ENCODE data around the gene KRTAP5-9. TPM values are rescaled to one million over a fixed set of nuclear protein-coding genes. Genes with fewer than 3 reads are reported as not detected.
"Not testable (repeated sequence)": the region's sequence is repeated elsewhere in the genome, so short reads cannot be mapped to it uniquely, and the experiment has no call there.

Gene KRTAP5-9
- total and polyA plus RNA-seq, 10 donors, result 0.29 to 1.1 (median 0.51) TPM; not detected in 3

DNA sequence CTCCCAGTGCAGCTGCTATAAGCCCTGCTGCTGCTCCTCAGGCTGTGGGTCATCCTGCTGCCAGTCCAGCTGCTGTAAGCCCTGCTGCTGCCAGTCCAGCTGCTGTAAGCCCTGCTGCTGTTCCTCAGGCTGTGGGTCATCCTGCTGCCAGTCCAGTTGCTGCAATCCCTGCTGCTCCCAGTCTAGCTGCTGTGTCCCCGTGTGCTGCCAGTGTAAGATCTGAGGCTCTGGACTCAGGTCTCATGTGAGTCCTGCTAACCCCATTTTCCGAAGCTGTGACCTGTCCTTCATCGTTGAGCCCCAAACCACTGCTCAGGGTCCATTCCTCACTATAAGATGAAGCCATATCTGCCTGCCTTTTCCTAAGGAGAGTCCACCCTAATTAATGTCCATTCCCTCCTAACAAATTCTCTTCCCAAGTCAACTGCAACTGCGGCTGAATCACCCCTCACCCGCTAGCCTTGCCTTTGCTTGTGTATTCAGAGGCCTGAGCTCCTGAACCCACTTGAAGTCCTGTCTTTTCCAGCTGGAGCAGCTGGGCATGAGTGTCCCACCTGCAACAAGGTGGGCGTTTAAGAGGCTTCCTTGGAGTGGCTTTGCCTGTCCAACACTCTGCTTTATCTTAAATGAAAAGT lies 20.5 kb upstream of the KRTAP5-9 start:
- no peak for TF ChIP-seq POLR2AphosphoS5 (IDR thresholded peaks at IDR 0.05)
- TF ChIP-seq, protein P1, sequence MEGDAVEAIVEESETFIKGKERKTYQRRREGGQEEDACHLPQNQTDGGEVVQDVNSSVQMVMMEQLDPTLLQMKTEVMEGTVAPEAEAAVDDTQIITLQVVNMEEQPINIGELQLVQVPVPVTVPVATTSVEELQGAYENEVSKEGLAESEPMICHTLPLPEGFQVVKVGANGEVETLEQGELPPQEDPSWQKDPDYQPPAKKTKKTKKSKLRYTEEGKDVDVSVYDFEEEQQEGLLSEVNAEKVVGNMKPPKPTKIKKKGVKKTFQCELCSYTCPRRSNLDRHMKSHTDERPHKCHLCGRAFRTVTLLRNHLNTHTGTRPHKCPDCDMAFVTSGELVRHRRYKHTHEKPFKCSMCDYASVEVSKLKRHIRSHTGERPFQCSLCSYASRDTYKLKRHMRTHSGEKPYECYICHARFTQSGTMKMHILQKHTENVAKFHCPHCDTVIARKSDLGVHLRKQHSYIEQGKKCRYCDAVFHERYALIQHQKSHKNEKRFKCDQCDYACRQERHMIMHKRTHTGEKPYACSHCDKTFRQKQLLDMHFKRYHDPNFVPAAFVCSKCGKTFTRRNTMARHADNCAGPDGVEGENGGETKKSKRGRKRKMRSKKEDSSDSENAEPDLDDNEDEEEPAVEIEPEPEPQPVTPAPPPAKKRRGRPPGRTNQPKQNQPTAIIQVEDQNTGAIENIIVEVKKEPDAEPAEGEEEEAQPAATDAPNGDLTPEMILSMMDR (IDR thresholded peaks at IDR 0.05 in 8 of 11, conservative IDR thresholded peaks at IDR 0.05 in 3 of 11), result no peak
- TF ChIP-seq POLR2A (IDR thresholded peaks at IDR 0.05), result no peak
- Histone ChIP-seq H3K27me3 (replicated peaks in 1 of 7) (no peaks in the 10 kb centered on the region), H3K9me3 (no peaks in the 10 kb centered on the region), H3K4me1 (no peaks in the 10 kb centered on the region), H3K36me3 (no peaks in the 10 kb centered on the region), H3K4me3 (no peak overlapping the region), H3K27ac (no peak overlapping the region)
- 83 to 93% (median 88%) methylated on average over 6 of the region's 6 CpGs for WGBS, 5 donors
- intact Hi-C loops (cut with DNase I; ENCODE audit: low total_unique reads), result no loop called here
- no peak for DNase-seq

DNA sequence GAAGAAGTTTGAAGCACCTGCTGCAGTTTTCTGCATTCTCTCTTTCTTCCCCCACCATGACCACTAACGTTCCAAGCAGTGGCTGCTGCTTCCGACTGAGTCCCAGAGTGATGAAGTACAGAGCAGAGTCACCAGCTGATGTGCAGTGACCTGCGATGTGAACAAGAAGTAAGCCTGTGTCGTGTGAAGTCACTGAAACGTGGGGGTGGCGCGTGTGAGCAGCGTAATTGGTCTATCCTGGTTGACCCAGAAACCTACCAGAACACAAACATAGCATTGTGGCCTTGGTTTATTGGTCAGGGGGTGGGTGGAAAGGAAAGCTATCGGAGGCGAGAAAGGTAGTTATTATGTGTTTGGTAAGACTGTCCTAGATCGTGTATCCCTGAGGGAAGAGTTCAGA lies 17.6 kb upstream of the KRTAP5-9 start:
- Histone ChIP-seq H3K9me3 (no peaks in the 10 kb centered on the region), H3K4me3 (no peak overlapping the region), H3K4me1 (no peaks in the 10 kb centered on the region), H3K36me3 (no peaks in the 10 kb centered on the region), H3K27me3 (replicated peaks in 1 of 7) (no peaks in the 10 kb centered on the region), H3K27ac (no peak overlapping the region)
- DNase-seq, result no peak
- 80 to 88% (median 85%) methylated on average over 11 of the region's 11 CpGs for WGBS, 5 donors
- TF ChIP-seq, protein P1 (IDR thresholded peaks at IDR 0.05 in 8 of 11, conservative IDR thresholded peaks at IDR 0.05 in 3 of 11), result no peak
- TF ChIP-seq POLR2A (IDR thresholded peaks at IDR 0.05) (no peak), POLR2AphosphoS5 (IDR thresholded peaks at IDR 0.05) (no peak)
- intact Hi-C loops (cut with DNase I; ENCODE audit: low total_unique reads), result no loop called here

DNA sequence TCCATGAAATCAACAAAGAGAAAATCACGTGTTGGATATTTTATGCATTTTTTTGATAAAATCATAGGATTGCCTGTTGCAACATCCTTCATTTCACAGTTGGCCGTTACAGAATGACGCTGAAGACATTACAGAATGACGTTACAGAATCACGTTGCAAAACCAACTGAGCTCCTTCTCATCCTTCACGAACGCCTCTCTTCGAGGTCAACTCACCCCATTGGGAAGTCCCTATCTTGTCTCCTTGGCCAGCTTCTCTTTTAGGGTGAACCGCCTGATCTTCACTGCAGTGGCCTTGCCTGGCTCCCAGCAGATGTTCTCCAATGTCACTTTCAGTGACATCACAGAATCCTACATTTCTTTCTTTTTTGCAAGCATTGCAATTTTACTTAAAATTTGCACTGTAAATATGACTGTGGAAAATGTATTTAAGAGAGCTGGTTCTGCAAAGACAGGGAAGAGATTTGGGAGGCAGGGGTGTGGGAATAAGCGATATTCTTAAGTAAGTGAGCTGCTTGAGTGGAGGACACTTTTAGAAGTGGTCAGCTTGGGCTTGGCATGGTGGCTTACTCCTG lies 16.1 kb upstream of the KRTAP5-9 start:
- no peak overlapping the region for H3K27ac ChIP-seq
- intact Hi-C loops (cut with DNase I; ENCODE audit: low total_unique reads), result no loop called here
- TF ChIP-seq POLR2AphosphoS5 (IDR thresholded peaks at IDR 0.05) (no peak), POLR2A (IDR thresholded peaks at IDR 0.05) (no peak)
- TF ChIP-seq, protein P1 (IDR thresholded peaks at IDR 0.05 in 8 of 11, conservative IDR thresholded peaks at IDR 0.05 in 3 of 11), result no peak
- no peaks in the 10 kb centered on the region for H3K9me3 ChIP-seq
- H3K4me3 ChIP-seq, result no peak overlapping the region
- H3K4me1 ChIP-seq, result no peaks in the 10 kb centered on the region
- DNase-seq, result no peak
- no peaks in the 10 kb centered on the region for H3K27me3 ChIP-seq (replicated peaks in 1 of 7)
- H3K36me3 ChIP-seq, result no peaks in the 10 kb centered on the region
- 63 to 72% (median 67%) methylated on average over 10 of the region's 10 CpGs for WGBS, 5 donors

DNA sequence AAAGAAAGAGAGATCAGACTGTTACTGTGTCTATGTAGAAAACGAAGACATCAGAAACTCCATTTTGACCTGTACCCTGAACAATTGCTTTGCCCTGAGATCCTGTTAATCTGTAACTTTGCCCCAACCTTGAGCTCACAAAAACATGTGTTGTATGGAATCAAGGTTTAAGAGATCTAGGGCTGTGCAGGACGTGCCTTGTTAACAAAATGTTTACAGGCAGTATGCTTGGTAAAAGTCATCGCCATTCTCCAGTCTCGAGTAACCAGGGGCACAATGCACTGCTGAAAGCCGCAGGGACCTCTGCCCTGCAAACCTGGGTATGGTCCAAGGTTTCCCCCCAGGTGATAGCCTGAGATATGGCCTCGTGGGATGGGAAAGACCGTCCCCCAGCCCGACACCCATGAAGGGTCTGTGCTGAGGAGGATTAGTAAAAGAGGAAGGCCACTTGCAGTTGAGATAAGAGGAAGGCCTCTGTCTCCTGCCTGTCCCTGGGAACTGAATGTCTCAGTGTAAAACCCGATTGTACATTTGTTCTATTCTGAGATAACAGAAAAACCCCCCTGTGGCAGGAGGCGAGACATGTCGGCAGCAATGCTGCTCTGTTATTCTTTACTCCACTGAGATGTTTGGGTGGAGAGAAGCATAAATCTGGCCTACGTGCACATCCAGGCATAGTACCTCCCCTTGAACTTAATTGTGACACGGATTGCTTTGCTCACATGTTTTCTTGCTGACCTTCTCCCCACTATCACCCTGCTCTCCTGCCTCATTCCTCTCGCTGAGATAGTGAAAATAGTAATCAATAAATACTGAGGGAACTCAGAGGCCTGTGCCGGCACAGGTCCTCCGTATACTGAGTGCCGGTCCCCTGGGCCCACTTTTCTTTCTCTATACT lies 13.3 kb upstream of the KRTAP5-9 start:
- H3K4me3 ChIP-seq; H3K27me3 ChIP-seq (replicated peaks in 1 of 7); intact Hi-C loops (cut with DNase I; ENCODE audit: low total_unique reads); H3K4me1 ChIP-seq; DNase-seq; H3K9me3 ChIP-seq; H3K27ac ChIP-seq; H3K36me3 ChIP-seq: not testable (repeated sequence)
- 61 to 75% (median 70%) methylated on average over 16 to 17 of the region's 17 CpGs for WGBS, 5 donors
